Peyer's patch (tissue), 4 donors: ENCODE results near the gene ZNF654.

Source experiments
- POLR2A ChIP-seq, 2 donors: fragments of 450-650 bp; IDR thresholded peaks; one replicate each; pipeline ENCODE4 v1.5.1; 2017; ENCODE audit warnings: antibody characterized with exemption in 2 of 2, mild to moderate bottlenecking in 2 of 2, moderate library complexity in 2 of 2
- TF ChIP-seq, protein P1 (sequence below), 6 experiments: fragments of 450-650 bp in 4 of 6; fragments of 200-600 bp in 2 of 6; sonication (generic) in 1 of 6; IDR thresholded peaks; one replicate each; pipeline ENCODE4 v1.5.1; 2017 to 2019; ENCODE audit warnings: antibody characterized with exemption in 6 of 6, mild to moderate bottlenecking in 3 of 6, moderate library complexity in 1 of 6

DNA sequence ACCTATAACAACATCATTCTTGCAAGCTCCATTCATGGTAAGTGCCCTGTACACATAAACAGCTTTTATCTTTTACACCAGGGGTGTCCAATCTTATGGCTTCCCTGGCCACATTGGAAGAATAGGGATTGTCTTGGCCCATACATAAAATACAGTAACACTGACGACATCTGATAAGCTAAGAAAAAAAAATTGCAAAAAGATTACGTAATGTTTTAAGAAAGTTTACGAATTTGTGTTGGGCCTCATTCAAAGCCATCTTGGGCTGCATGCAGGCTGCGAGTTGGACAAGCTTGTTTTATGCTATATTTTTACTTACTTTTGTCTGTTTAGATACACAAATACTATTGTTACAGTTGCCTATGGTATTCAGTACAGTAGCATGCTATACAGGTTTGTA lies 31.6 kb downstream of the ZNF654 start:
- TF ChIP-seq, protein P1, sequence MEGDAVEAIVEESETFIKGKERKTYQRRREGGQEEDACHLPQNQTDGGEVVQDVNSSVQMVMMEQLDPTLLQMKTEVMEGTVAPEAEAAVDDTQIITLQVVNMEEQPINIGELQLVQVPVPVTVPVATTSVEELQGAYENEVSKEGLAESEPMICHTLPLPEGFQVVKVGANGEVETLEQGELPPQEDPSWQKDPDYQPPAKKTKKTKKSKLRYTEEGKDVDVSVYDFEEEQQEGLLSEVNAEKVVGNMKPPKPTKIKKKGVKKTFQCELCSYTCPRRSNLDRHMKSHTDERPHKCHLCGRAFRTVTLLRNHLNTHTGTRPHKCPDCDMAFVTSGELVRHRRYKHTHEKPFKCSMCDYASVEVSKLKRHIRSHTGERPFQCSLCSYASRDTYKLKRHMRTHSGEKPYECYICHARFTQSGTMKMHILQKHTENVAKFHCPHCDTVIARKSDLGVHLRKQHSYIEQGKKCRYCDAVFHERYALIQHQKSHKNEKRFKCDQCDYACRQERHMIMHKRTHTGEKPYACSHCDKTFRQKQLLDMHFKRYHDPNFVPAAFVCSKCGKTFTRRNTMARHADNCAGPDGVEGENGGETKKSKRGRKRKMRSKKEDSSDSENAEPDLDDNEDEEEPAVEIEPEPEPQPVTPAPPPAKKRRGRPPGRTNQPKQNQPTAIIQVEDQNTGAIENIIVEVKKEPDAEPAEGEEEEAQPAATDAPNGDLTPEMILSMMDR (IDR thresholded peaks at IDR 0.05): no peak
- TF ChIP-seq POLR2A (IDR thresholded peaks at IDR 0.05): no peak
